HTR-8/SVneo (cell line): Measurements from ENCODE around the gene ZNF121.
A peak's percentile ranks its signal among the peaks of the same experiment; 100 is the strongest.
"Not testable (repeated sequence)": the region's sequence is repeated elsewhere in the genome, so short reads cannot be mapped to it uniquely, and the experiment has no call there.

ENCODE experiments used
- DNase-seq: peaks from one replicate; pipeline ENCODE4 v3.0.0; 2011; ENCODE audit warnings: low spot score, mixed read lengths; ENCODE audit not compliant: insufficient read length
- FAIRE-seq: peaks from 2 replicates; lab custom pipeline; 2011; peaks lifted over from hg19 to GRCh38; lab: Jason Lieb, UNC

ZNF121 gene

DNA sequence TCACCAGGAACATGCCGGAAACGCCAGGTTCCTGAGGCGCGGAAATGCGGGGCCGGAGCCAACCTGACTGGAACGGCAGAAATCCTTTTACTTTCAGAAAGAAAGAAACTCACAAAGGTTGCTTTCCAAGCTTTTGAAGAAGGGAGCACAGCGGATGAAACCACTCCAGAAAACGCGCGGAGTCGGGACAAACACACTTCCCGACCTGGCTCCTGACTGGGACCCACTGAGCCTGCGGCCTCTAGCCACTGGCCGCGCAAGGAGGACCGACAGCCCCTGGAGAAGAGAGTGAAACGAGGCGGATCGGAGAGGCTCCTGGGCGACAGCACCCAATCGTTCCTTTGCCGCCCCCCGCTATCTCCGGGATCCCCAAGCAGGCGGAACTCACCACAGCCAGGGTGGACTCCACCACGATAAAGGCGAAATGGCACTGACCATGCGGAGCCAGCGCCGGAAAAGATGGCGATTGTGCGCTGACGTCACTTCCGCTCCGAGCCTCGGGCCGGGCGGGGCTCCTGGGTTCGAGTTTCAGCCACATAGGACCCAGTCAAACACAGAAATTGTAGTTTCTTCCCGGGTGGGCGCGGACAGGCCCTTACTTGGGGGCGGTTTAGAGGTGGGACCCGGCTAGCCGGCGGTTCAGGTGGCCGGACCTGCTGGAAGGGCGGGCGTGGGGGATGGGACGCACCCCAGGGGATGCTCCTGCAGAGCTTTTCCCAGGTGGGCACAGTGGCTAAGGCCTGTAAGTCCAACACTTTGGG is at the start of gene ZNF121:
Gene ZNF121 (minus strand): TSS at position 432 of the 761 bp plus-strand sequence. CDS start 16,407 bp downstream, outside the sequence.
- DNase-seq = peak; percentile 90
- peak; percentile 87 for FAIRE-seq

GRCh38 chr19:9627856-9628255 is 43.6 kb upstream of the ZNF121 start:
- DNase-seq = no peak
- no peak for FAIRE-seq

- FAIRE-seq = no peak
Observed at GRCh38 chr19:9622531-9622930, 38.2 kb upstream of the ZNF121 start.

DNA sequence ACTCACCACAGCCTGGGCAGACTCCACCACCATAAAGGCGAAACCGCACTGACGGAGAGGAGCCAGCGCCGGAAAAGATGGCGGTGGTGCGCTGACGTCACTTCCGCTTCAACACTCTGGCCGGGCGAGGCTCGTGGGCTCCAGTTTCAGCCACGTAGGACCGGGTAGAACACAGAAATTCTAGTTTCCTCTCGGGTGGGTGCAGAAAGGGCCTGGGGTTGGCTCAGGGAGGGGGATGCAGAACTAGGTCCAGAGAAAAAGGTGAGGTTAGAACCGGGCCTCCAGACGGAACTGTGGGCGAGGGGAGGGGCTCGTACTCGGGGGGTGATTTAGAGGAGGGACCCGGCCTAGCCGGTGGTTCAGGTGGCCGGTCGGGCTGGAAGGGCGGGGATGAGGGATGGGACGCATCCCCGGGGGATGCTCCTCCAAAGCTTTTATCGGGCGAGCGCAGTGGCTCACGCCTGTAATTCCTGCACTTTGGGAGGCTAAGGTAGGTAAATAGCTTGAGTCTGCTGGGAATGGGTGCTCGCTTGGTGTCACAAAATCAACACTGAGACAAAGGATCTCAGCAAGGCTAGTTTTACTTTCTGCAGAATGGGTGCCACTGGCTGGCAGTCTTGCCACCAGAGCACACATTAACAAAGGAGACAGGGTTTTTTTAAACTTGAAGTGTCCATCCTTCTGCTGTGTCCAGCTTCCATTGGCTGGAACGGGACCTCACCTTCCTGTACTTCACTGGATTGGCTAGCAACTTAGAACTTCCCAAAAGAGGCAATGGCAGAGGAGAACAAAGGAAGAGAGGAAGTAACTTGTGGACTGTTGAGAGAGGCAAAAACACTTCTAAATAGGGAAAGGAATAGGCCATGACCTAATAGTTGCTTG is 37.1 kb upstream of the ZNF121 start, which contains the start of gene ZNF561:
Gene ZNF561 (minus strand): TSS at position 77 of the 882 bp plus-strand sequence. CDS start 1,776 bp downstream, outside the sequence.
- peak; percentile 80 for FAIRE-seq
- peak; percentile 84 for DNase-seq

More at GRCh38 chr19:9622531-9622930, 38.2 kb upstream of the ZNF121 start:
- no peak for DNase-seq

DNA sequence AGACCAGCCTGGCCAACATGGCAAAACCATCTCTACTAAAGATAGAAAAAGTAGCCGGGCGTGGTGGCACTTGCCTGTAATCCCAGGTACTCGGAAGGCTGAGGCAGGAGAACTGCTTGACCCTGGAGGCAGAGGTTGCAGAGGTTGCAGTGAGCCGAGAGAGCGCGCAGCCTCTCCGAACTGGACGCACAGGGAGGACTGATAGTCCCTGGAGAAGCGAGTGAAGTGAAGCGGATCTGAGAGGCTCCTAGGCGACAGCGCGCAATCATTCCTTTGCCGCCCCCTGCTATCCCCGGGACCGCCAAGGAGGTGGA is 36.5 kb upstream of the ZNF121 start:
- DNase-seq (no peak), FAIRE-seq (no peak)

GRCh38 chr19:9615844-9616243 is 31.5 kb upstream of the ZNF121 start:
- DNase-seq = no peak
- no peak for FAIRE-seq

GRCh38 chr19:9610484-9611113 is 26.3 kb upstream of the ZNF121 start:
- FAIRE-seq = no peak

DNA sequence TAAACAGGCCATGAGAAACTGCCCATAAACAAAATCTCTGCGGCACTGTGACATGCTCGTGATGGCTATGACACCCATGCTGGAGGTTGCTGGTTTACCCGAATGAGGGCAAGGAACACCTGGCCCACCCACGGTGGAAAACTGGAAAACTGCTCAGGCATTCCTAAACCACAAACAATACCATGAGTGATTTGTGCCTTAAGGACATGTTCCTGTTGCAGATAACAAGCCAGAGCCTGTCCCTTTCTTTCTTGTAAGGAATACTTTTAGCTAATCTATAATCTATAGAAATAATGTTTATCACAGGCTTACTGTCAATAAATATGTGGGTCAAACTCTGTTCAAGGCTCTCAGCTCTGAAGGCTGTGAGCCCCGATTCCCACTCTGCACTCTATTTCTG is 24.6 kb upstream of the ZNF121 start:
- DNase-seq (no peak), FAIRE-seq (no peak)

More at GRCh38 chr19:9610484-9611113, 26.3 kb upstream of the ZNF121 start:
- no peak for DNase-seq

GRCh38 chr19:9597027-9597426 is 12.7 kb upstream of the ZNF121 start:
- FAIRE-seq = peak; percentile 59
- no peak for DNase-seq

- DNase-seq (peak; percentile 35), FAIRE-seq (peak; percentile 40)
Observed at GRCh38 chr19:9586764-9587163, 2.5 kb upstream of the ZNF121 start.

DNA sequence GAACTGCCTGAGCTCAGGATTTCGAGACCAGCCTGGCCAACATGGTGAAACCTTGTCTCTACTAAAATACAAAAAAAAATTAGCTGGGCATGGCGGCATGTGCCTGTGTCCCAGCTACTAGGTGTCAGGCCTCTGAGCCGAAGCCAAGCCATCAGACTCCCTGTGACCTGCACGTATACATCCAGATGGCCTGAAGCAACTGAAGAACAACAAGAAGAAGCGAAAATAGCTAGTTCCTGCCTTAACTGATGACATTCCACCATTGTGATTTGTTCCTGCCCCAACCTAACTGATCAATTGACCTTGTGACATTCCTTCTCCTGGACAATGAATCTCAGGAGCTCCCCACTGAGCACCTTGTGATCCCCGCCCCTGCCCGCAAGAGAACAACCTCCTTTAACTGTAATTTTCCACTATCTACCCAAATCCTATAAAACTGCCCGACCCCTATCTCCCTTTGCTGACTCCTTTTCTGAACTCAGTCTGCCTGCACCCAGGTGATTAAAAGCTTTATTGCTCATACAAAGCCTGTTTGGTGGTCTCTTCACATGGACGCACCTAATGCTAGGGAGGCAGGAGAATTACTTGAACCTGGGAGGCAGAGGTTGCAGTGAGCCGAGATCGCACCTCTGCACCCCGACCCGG is 2.1 kb downstream of the ZNF121 start:
- not testable (repeated sequence) for FAIRE-seq, DNase-seq

GRCh38 chr19:9580728-9581127 is 3.6 kb downstream of the ZNF121 start:
- no peak for DNase-seq
- FAIRE-seq = no peak

- no peak for DNase-seq
- FAIRE-seq = no peak
Observed at GRCh38 chr19:9570255-9570654, 14.0 kb downstream of the ZNF121 start.

- no peak for FAIRE-seq
- no peak for DNase-seq
Observed at GRCh38 chr19:9566729-9567128, 17.6 kb downstream of the ZNF121 start.

DNA sequence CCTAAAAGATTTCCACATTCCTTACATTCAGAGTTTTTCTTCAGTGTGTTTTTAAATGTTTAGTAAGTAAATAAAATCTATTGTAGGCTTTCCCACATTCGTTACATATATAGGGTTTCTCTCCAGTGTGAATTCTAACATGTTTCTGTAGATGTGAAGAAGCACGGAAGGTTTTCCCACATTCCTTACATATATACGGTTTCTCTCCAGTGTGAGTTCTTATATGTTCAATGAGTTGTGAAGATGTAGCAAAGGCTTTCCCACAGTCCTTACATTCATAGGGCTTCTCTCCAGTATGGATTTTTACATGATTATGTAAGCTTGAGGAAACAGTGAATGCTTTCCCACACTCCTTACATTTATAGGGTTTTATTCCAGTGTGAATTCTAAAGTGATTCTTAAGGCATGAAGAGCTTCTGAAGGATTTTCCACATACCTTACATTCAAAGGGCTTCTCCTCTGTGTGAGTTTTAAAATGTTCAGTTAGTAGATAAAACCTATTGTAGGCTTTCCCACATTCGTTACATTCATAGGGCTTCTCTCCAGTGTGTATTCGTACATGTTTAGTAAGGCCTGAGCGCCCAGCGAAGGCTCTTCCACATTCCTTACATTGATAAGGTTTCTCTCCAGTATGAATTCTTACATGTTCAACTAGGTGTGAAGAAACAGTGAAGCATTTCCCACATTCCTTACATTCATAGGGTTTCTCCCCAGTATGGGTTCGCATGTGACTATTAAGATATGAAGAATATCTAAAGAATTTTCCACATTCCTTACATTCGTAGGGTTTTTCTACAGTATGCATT is 18.2 kb downstream of the ZNF121 start:
- FAIRE-seq (no peak), DNase-seq (no peak)

DNA sequence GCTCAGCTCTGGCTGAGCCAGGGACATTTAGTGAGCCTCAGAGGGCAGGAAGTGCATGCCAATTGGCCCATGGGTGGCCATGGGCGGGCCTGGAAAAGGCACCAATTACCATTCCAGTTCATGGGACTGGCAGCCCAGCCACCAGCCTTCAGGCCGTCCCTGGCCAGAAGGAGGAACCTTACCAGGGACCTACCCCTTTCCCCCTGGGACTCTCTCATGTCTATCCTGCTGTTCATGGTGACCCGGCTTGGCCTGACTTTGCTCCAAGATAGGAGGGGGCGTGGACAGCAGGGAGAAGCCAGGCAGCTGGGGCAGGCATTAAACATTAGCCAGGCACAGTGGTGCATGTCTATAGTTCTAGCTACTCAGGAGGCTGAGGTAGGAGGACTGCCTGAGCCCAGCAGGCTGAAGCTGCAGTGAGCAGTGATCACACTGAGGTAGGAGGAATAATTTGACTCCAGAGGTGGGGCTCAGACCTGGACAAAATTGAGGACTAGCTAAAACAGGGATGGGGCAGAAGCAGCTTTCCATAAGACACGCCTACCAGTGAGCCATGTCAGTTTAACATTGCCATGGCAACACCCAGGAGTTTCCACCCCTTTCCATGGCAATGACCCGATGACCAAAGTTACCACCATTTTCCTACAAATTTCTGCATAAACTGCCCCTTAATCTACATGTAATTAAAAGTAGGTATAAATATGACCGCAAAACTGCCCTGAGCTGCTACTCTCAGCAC is 31.6 kb downstream of the ZNF121 start:
- no peak for FAIRE-seq
- DNase-seq = no peak

DNA sequence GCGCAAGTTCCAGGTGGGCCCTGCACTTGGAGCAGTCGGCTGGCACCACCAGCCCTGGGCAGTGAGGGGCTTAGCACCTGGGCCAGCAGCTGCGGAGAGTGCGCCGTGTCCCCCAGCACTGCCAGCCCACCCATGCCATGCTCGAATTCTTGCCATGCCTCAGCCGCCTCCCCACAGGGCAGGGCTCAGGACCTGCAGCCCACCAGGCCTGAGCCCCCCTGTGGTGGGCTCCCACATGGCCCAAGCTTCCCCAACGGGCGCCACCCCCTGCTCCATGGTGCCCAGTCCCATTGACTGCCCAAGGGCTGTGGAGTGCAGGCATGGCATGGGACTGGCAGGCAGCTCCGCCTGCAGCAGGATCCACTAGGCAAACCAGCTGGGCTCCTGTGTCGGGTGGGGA is 36.4 kb downstream of the ZNF121 start:
- DNase-seq (no peak), FAIRE-seq (no peak)

GRCh38 chr19:9541281-9541680 is 43.0 kb downstream of the ZNF121 start:
- DNase-seq, FAIRE-seq: not testable (repeated sequence)

GRCh38 chr19:9539921-9540320 is 44.4 kb downstream of the ZNF121 start:
- FAIRE-seq, DNase-seq: not testable (repeated sequence)
